Heart left ventricle (tissue), 16 donors: ENCODE measurements around the gene UBAP1L. TPM values are rescaled to one million over a fixed set of nuclear protein-coding genes. Genes with fewer than 3 reads are reported as not detected.
A peak's percentile ranks its signal among the peaks of the same experiment; 100 is the strongest.
"Not testable (repeated sequence)": the region's sequence is repeated elsewhere in the genome, so short reads cannot be mapped to it uniquely, and the experiment has no call there.

ENCODE experiments used
- ATAC-seq, 4 donors: fragments of 200-7000 bp; cut with Tn5 transposase; one replicate each; pipeline ENCODE4 v1.9.1; 2020 to 2022; ENCODE audit warnings: moderate library complexity in 4 of 4, mild to moderate bottlenecking in 3 of 4, moderate number of reproducible peaks in 1 of 4
- DNase-seq, 5 donors: peaks; one replicate each; pipeline ENCODE4 v3.0.0-alpha.2; 2020
- H3K27ac ChIP-seq, 12 donors: fragments of 200-600 bp; sonication (generic) in 4 of 12; one replicate each; pipeline versions ENCODE4 v1.5.0 to v1.8.0; 2016 to 2022; ENCODE audit warnings: mild to moderate bottlenecking in 2 of 12
- H3K27me3 ChIP-seq, 9 donors: fragments of 200-600 bp; sonication (generic) in 2 of 9; one replicate each; pipeline versions ENCODE4 v1.5.1 to v1.8.0; 2016 to 2022; ENCODE audit warnings: mild to moderate bottlenecking in 3 of 9
- H3K36me3 ChIP-seq, 9 donors: fragments of 200-600 bp; sonication (generic) in 2 of 9; one replicate each; pipeline versions ENCODE4 v1.5.0 to v1.8.0; 2018 to 2022; ENCODE audit warnings: mild to moderate bottlenecking in 2 of 9
- H3K4me1 ChIP-seq, 12 donors: fragments of 200-600 bp; sonication (generic) in 4 of 12; one replicate each; pipeline versions ENCODE4 v1.5.0 to v1.8.0; 2016 to 2022; ENCODE audit warnings: mild to moderate bottlenecking in 3 of 12
- H3K4me3 ChIP-seq, 12 donors: fragments of 200-600 bp; sonication (generic) in 4 of 12; one replicate each; pipeline versions ENCODE4 v1.5.0 to v1.8.0; 2017 to 2022; ENCODE audit warnings: mild to moderate bottlenecking in 9 of 12, moderate library complexity in 4 of 12
- H3K9me3 ChIP-seq, 12 donors: fragments of 200-600 bp; sonication (generic) in 4 of 12; one replicate each; pipeline versions ENCODE4 v1.5.0 to v1.8.0; 2016 to 2022; ENCODE audit warnings: mild to moderate bottlenecking in 1 of 12
- CTCF ChIP-seq, 12 donors: fragments of 200-600 bp; sonication (generic) in 4 of 12; IDR thresholded peaks; one replicate each; pipeline versions ENCODE4 v1.5.0 to v1.8.0; 2018 to 2022; ENCODE audit warnings: antibody characterized with exemption in 12 of 12, mild to moderate bottlenecking in 5 of 12
- POLR2A ChIP-seq, 2 donors: fragments of 450-650 bp; IDR thresholded peaks; one replicate each; pipeline ENCODE4 v1.6.1; 2017; ENCODE audit warnings: antibody characterized with exemption in 2 of 2, mild to moderate bottlenecking in 2 of 2, moderate library complexity in 2 of 2
- WGBS, 4 donors: extraction: QIAGEN DNeasy Blood & Tissue Kit in 2 of 4; methylation state at CpG; one replicate each; pipeline versions ENCODE4 v1.1.5 to v1.1.7; 2013 to 2018; 5-methylcytosine and 5-hydroxymethylcytosine counted together
- intact Hi-C, 10 donors: fragments of 100-400 bp; cut with DNase I; formaldehyde crosslinking; loops; one replicate each; pipeline versions ENCODE4 v1.11.1 to v1.14.2; 2022
- polyA plus RNA-seq, 2 donors: library from polyadenylated mRNA; stranded (reverse); fragments of 200-250 nt; gene quantifications; one replicate each; pipeline ENCODE4 v1.2.3, GENCODE V29; 2013
- total RNA-seq, 9 donors: library from RNA; depleted of rRNA in 2 of 9; stranded (reverse); fragments of >200 nt in 2 of 9; fragmentation: NEBNext Ultra II Directional in 3 of 9; extraction: Animal tissue kit (Norgen Biotek cat#: 25700) in 3 of 9; gene quantifications; one replicate each; pipeline versions ENCODE4 v1.1.0 to v1.2.4, GENCODE V29; 2016 to 2023
- donor health status: ischemic (EF 13 %, LVEDD 7.1; RV severe dilation, severe dysfunction).
- donor health status: healthy with polysubstance abuse.
- donor health status: DM: no; HTN: yes; CAD: no.
- donor health status: DM: no; HTN: no; CAD: no.
- donor health status: ischemic (EF 25% LVEDD 6.9; RV normal size, moderate dysfunction).
- donor health status: ischemic (EF 25% LVEDD 5.7; RV mildly dilated, moderate dysfunction).
- donor health status: healthy.
- donor health status: DM: yes; HTN: yes; CAD: no.
- donor health status: ischemic (EF 35%, LVEDD 5.7; RV mildly dilated, moderate dysfunction).
- donor health status: nonischemic (EF 11% LVEDD 7.7; RV severe dilation, severe dysfunction).
- donor health status: DM: yes; HTN: yes; CAD: no.
- donor health status: PGD.
- donor health status: ischemic (EF 29% LVEDD 5.4; RV normal size, mild dysfunction).
- donor health status: nonischemic (EF 23%, LVEDD 6.1; RV moderate dilation, normal function).

UBAP1L gene
- total and polyA plus RNA-seq, 11 donors: 0.51 to 2.2 (median 1.3) TPM

GRCh38 chr15:65101891-65102708, 12.9 kb downstream of the UBAP1L start:
- TF ChIP-seq POLR2A (IDR thresholded peaks at IDR 0.05) (no peak), CTCF (IDR thresholded peaks at IDR 0.05) (peak in 2 of 12 donors; percentile 2 to 6)
- H3K27me3 ChIP-seq: no peaks in the 10 kb centered on the region
- peaks cover 0 to 5% (median 0%) of the 10 kb centered on the region in 12 donors for H3K4me1 ChIP-seq
- DNase-seq (no peak), ATAC-seq (peak in 2 of 4 donors; percentile 15 to 30)
- H3K4me3 ChIP-seq: no peak overlapping the region
- intact Hi-C loops: loop anchor here in 9 of 10 donors (1.0 to 5.0 kb wide), 4 partner anchors 47 to 70 kb away; no protein-coding TSS in a partner anchor
- WGBS, 4 donors: 63 to 80% (median 75%) methylated on average over 33 to 75 of the region's 75 CpGs
- no peaks in the 10 kb centered on the region for H3K9me3 ChIP-seq
- H3K36me3 ChIP-seq: peaks cover 0 to 84% (median 55%) of the 10 kb centered on the region in 9 donors
- no peak overlapping the region for H3K27ac ChIP-seq

- H3K27ac ChIP-seq: no peak overlapping the region
- no peaks in the 10 kb centered on the region for H3K9me3 ChIP-seq
- H3K4me1 ChIP-seq: peaks cover 0 to 5% (median 0%) of the 10 kb centered on the region in 12 donors
- no peak overlapping the region for H3K4me3 ChIP-seq
- TF ChIP-seq CTCF (IDR thresholded peaks at IDR 0.05) (peak; percentile 64 to 81 (median 74)), POLR2A (IDR thresholded peaks at IDR 0.05) (no peak)
- H3K36me3 ChIP-seq: peaks cover 0 to 85% (median 53%) of the 10 kb centered on the region in 9 donors
- DNase-seq (peak; percentile 65 to 77 (median 69)), ATAC-seq (peak in 3 of 4 donors; percentile 67 to 76 (median 74))
- intact Hi-C loops: loop anchor here in 9 of 10 donors (1.0 to 5.0 kb wide), 4 partner anchors 47 to 69 kb away; no protein-coding TSS in a partner anchor
- H3K27me3 ChIP-seq: no peaks in the 10 kb centered on the region
- 39 to 49% (median 42%) methylated on average over 9 of the region's 9 CpGs for WGBS, 4 donors
These were observed 13.5 kb downstream of the UBAP1L start for GRCh38 chr15:65101411-65101890.

- DNase-seq (no peak), ATAC-seq (no peak)
- TF ChIP-seq CTCF (IDR thresholded peaks at IDR 0.05) (no peak), POLR2A (IDR thresholded peaks at IDR 0.05) (no peak)
- 85 to 90% (median 88%) methylated on average over 7 of the region's 7 CpGs for WGBS, 4 donors
- Histone ChIP-seq H3K27me3 (no peaks in the 10 kb centered on the region), H3K4me1 (peaks cover 0 to 5% (median 0%) of the 10 kb centered on the region in 12 donors), H3K9me3 (no peaks in the 10 kb centered on the region), H3K4me3 (no peak overlapping the region), H3K36me3 (peaks cover 0 to 75% (median 46%) of the 10 kb centered on the region in 9 donors), H3K27ac (no peak overlapping the region)
- intact Hi-C loops: loop anchor here in 5 of 10 donors (2.0 to 5.0 kb wide), 3 partner anchors 46 to 68 kb away; no protein-coding TSS in a partner anchor
These were observed 14.6 kb downstream of the UBAP1L start for GRCh38 chr15:65100442-65100841.

GRCh38 chr15:65099801-65100200, 15.2 kb downstream of the UBAP1L start:
- H3K27me3 ChIP-seq, H3K9me3 ChIP-seq, H3K27ac ChIP-seq, ATAC-seq, H3K4me1 ChIP-seq, DNase-seq, H3K4me3 ChIP-seq: not testable (repeated sequence)
- H3K36me3 ChIP-seq: peaks cover 0 to 68% (median 40%) of the 10 kb centered on the region in 9 donors
- WGBS, 4 donors: 92 to 96% (median 95%) methylated on average over 10 of the region's 10 CpGs
- intact Hi-C loops: loop anchor here in 5 of 10 donors (2.0 to 5.0 kb wide), 3 partner anchors 45 to 68 kb away; no protein-coding TSS in a partner anchor
